ENCODE results near the gene RC3H1. TPM values are rescaled to one million over a fixed set of nuclear protein-coding genes. Genes with fewer than 3 reads are reported as not detected.

The RC3H1 gene
- total and polyA plus RNA-seq, 5 donors from 2014 or later, result 2.8 to 54.7 (median 5.9) TPM

DNA sequence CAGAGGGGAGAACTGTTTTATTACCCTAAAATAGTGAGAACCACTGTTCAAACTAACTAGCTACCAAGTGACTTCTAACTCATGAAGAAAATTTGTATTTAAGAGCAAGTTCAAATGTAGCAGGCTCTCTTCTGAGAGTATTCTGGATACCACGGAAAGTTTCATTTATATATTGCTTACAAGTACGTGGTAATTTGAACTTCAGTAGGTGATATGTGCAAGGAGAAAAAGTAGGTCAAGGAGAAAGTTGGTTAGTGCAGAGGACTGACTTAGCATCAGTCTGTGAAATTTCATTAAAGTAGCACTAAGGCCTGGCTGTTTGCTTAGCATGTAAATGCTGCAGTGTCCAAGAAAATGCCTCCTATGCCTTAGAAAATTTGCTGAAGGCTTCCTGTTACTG, 121.7 kb downstream of the RC3H1 start:
- H3K4me1 Mint-ChIP-seq, result peaks cover 11 to 22% (median 14%) of the 10 kb centered on the region in 4 donors
- Histone ChIP-seq H3K9me3 (ENCODE audit: control insufficient read depth in 2 of 2, low read length in 2 of 2) (no peaks in the 10 kb centered on the region), H3K4me1 (ENCODE audit: control insufficient read depth, insufficient read depth, low read length, poor library complexity, severe bottlenecking) (no peaks in the 10 kb centered on the region), H3K36me3 (ENCODE audit: control insufficient read depth, insufficient read depth, low read length) (no peaks in the 10 kb centered on the region), H3K4me3 (ENCODE audit: low read depth, low read length) (no peak overlapping the region), H3K27me3 (ENCODE audit: control insufficient read depth, insufficient read depth, low read length) (no peaks in the 10 kb centered on the region), H3K27ac (ENCODE audit: insufficient read depth, low read length, poor library complexity, severe bottlenecking) (no peak overlapping the region)
- peaks cover 17% of the 10 kb centered on the region for H3K36me3 Mint-ChIP-seq
- H3K27me3 Mint-ChIP-seq, result no peaks in the 10 kb centered on the region
- peaks cover 0 to 2% (median 0%) of the 10 kb centered on the region in 7 donors for H3K9me3 Mint-ChIP-seq
- DNase-seq (no peak), ATAC-seq (ENCODE audit: low read depth in 2 of 2) (no peak)
- H3K4me3 Mint-ChIP-seq, result no peak overlapping the region
- H3K27ac Mint-ChIP-seq, result peak overlapping the region in 1 of 3 donors; percentile 21

GRCh38 chr1:173894189-173894588, 128.0 kb downstream of the RC3H1 start:
- peaks cover 12 to 21% (median 20%) of the 10 kb centered on the region in 4 donors for H3K4me1 Mint-ChIP-seq
- no peak for DNase-seq
- no peaks in the 10 kb centered on the region for H3K27me3 Mint-ChIP-seq
- H3K27me3 ChIP-seq (ENCODE audit: control insufficient read depth, insufficient read depth, low read length), result no peaks in the 10 kb centered on the region
- H3K4me1 ChIP-seq (ENCODE audit: control insufficient read depth, insufficient read depth, low read length, poor library complexity, severe bottlenecking), result no peaks in the 10 kb centered on the region
- H3K27ac ChIP-seq (ENCODE audit: insufficient read depth, low read length, poor library complexity, severe bottlenecking), result no peak overlapping the region
- H3K4me3 ChIP-seq (ENCODE audit: low read depth, low read length), result no peak overlapping the region
- H3K4me3 Mint-ChIP-seq, result no peak overlapping the region
- peaks cover 8% of the 10 kb centered on the region for H3K36me3 ChIP-seq (ENCODE audit: control insufficient read depth, insufficient read depth, low read length)
- no peak for ATAC-seq (ENCODE audit: low read depth in 2 of 2)
- H3K9me3 Mint-ChIP-seq, result no peaks in the 10 kb centered on the region
- H3K27ac Mint-ChIP-seq, result no peak overlapping the region
- peaks cover 37% of the 10 kb centered on the region for H3K36me3 Mint-ChIP-seq
- H3K9me3 ChIP-seq (ENCODE audit: control insufficient read depth in 2 of 2, low read length in 2 of 2), result no peaks in the 10 kb centered on the region

DNA sequence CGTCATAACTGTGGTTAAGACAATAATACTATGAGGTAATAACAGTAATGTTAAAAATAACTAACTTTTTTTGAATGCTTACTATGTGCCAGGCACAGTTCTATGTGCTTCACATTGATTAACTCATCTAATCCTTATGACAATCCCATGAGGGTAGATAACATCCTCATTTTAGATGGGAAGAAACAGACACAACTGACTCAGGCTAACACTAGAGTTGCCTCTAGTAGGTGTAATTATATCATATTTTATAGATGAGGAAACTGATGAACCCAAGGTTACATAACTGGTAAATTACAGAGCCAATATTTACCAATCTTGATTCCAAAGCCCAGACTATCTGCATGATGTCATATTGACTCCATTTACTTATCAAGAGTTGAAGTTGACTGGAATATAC, 128.5 kb downstream of the RC3H1 start:
- Mint-ChIP-seq H3K4me3 (no peak overlapping the region), H3K9me3 (no peaks in the 10 kb centered on the region), H3K27me3 (no peaks in the 10 kb centered on the region), H3K4me1 (peaks cover 9 to 24% (median 16%) of the 10 kb centered on the region in 4 donors), H3K27ac (no peak overlapping the region), H3K36me3 (peaks cover 39% of the 10 kb centered on the region)
- Histone ChIP-seq H3K27ac (ENCODE audit: insufficient read depth, low read length, poor library complexity, severe bottlenecking) (no peak overlapping the region), H3K9me3 (ENCODE audit: control insufficient read depth in 2 of 2, low read length in 2 of 2) (no peaks in the 10 kb centered on the region), H3K4me3 (ENCODE audit: low read depth, low read length) (no peak overlapping the region), H3K4me1 (ENCODE audit: control insufficient read depth, insufficient read depth, low read length, poor library complexity, severe bottlenecking) (no peaks in the 10 kb centered on the region), H3K27me3 (ENCODE audit: control insufficient read depth, insufficient read depth, low read length) (no peaks in the 10 kb centered on the region), H3K36me3 (ENCODE audit: control insufficient read depth, insufficient read depth, low read length) (peaks cover 8% of the 10 kb centered on the region)
- DNase-seq, result no peak
- no peak for ATAC-seq (ENCODE audit: low read depth in 2 of 2)

GRCh38 chr1:173889885-173890284, 132.3 kb downstream of the RC3H1 start:
- H3K4me1 Mint-ChIP-seq, result peaks cover 16 to 45% (median 25%) of the 10 kb centered on the region in 4 donors

GRCh38 chr1:173888749-173889148, 133.4 kb downstream of the RC3H1 start:
- peak overlapping the region in 1 of 3 donors; percentile 22 for H3K27ac Mint-ChIP-seq
- no peak overlapping the region for H3K4me3 ChIP-seq (ENCODE audit: low read depth, low read length)
- no peaks in the 10 kb centered on the region for H3K4me1 ChIP-seq (ENCODE audit: control insufficient read depth, insufficient read depth, low read length, poor library complexity, severe bottlenecking)
- H3K9me3 Mint-ChIP-seq, result no peaks in the 10 kb centered on the region
- H3K36me3 Mint-ChIP-seq, result peaks cover 57% of the 10 kb centered on the region
- H3K27me3 Mint-ChIP-seq, result no peaks in the 10 kb centered on the region
- ATAC-seq (ENCODE audit: low read depth in 2 of 2) (no peak), DNase-seq (no peak)
- no peak overlapping the region for H3K4me3 Mint-ChIP-seq
- peaks cover 12 to 39% (median 25%) of the 10 kb centered on the region in 4 donors for H3K4me1 Mint-ChIP-seq
- peaks cover 33% of the 10 kb centered on the region for H3K36me3 ChIP-seq (ENCODE audit: control insufficient read depth, insufficient read depth, low read length)
- no peaks in the 10 kb centered on the region for H3K27me3 ChIP-seq (ENCODE audit: control insufficient read depth, insufficient read depth, low read length)
- no peaks in the 10 kb centered on the region for H3K9me3 ChIP-seq (ENCODE audit: control insufficient read depth in 2 of 2, low read length in 2 of 2)
- H3K27ac ChIP-seq (ENCODE audit: insufficient read depth, low read length, poor library complexity, severe bottlenecking), result no peak overlapping the region

More at GRCh38 chr1:173889885-173890284, 132.3 kb downstream of the RC3H1 start:
- Mint-ChIP-seq H3K4me3 (no peak overlapping the region), H3K36me3 (peaks cover 63% of the 10 kb centered on the region), H3K27ac (no peak overlapping the region), H3K27me3 (no peaks in the 10 kb centered on the region), H3K9me3 (no peaks in the 10 kb centered on the region)
- ATAC-seq (ENCODE audit: low read depth in 2 of 2) (no peak), DNase-seq (no peak)
- Histone ChIP-seq H3K27me3 (ENCODE audit: control insufficient read depth, insufficient read depth, low read length) (no peaks in the 10 kb centered on the region), H3K4me1 (ENCODE audit: control insufficient read depth, insufficient read depth, low read length, poor library complexity, severe bottlenecking) (no peaks in the 10 kb centered on the region), H3K36me3 (ENCODE audit: control insufficient read depth, insufficient read depth, low read length) (peaks cover 35% of the 10 kb centered on the region), H3K4me3 (ENCODE audit: low read depth, low read length) (no peak overlapping the region), H3K27ac (ENCODE audit: insufficient read depth, low read length, poor library complexity, severe bottlenecking) (no peak overlapping the region), H3K9me3 (ENCODE audit: control insufficient read depth in 2 of 2, low read length in 2 of 2) (no peaks in the 10 kb centered on the region)

DNA sequence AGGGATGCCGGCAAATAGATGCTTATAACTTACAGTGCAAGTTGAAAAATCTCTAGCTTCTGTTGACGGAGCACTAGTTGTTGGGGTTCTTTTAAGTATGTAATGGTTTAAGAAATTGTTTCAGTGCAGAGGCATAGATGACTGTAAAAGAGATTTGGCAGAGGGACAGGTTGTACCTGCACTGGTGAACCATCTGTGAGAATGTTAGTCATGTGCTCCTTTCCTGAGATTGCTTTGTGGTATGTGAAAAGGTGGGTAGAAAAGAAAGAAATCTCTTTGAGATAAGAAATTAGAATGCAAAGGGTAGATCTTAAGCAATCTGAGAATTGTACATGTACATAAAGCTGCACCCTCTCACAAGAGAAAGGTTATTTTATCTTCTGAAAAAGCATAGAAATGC, 134.5 kb downstream of the RC3H1 start:
- H3K4me1 ChIP-seq (ENCODE audit: control insufficient read depth, insufficient read depth, low read length, poor library complexity, severe bottlenecking), result no peaks in the 10 kb centered on the region
- no peak overlapping the region for H3K4me3 ChIP-seq (ENCODE audit: low read depth, low read length)
- peaks cover 34% of the 10 kb centered on the region for H3K36me3 ChIP-seq (ENCODE audit: control insufficient read depth, insufficient read depth, low read length)
- Mint-ChIP-seq H3K27ac (peak overlapping the region in 2 of 3 donors; percentile 0 to 38), H3K9me3 (no peaks in the 10 kb centered on the region), H3K4me1 (peaks cover 12 to 37% (median 25%) of the 10 kb centered on the region in 4 donors), H3K4me3 (no peak overlapping the region), H3K36me3 (peaks cover 55% of the 10 kb centered on the region), H3K27me3 (no peaks in the 10 kb centered on the region)
- DNase-seq (no peak), ATAC-seq (ENCODE audit: low read depth in 2 of 2) (no peak)
- H3K9me3 ChIP-seq (ENCODE audit: control insufficient read depth in 2 of 2, low read length in 2 of 2), result no peaks in the 10 kb centered on the region
- H3K27ac ChIP-seq (ENCODE audit: insufficient read depth, low read length, poor library complexity, severe bottlenecking), result no peak overlapping the region
- H3K27me3 ChIP-seq (ENCODE audit: control insufficient read depth, insufficient read depth, low read length), result no peaks in the 10 kb centered on the region

DNA sequence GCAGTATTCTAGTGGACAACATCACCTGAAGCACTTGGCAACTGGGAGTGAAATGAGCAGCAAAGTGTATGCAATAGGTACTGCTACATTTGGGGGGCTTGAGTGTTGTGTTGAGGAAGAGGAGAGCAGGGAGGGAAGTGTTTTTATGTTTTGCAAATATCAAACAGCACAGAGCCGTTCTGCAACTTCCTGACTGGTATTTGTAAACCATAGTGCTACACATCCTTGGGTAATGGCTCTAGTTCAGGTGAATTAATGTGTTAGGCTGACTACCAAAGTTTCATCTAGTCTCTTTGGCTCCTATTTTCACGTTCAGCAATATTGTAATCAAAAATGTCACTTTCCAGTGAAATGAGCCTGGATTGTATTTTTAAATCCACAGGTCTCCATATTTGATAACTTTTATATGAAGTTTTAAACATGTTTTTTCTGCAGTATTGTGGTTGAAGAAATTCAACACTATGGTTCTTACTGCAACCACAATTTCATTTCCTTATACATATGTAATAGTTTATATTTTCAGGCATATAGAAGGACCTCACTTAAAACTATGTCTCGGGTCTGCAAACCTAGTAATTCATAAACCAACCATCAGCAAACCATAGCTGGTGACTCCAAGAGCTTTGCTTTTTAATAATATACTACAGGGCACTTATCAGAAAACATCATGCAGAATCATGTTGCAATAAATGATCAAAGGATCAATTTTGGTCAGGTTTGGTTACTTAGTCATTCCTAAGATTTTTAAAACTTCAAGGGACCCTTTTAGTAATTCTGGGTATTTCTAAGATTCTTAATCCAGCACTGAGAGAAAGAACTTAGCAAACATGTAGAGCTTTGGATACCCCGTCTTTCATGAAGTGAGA, 135.2 kb downstream of the RC3H1 start:
- ATAC-seq (ENCODE audit: low read depth in 2 of 2), result no peak
- no peaks in the 10 kb centered on the region for H3K9me3 Mint-ChIP-seq
- peak overlapping the region in 1 of 3 donors; percentile 0 for H3K27ac Mint-ChIP-seq
- H3K27ac ChIP-seq (ENCODE audit: insufficient read depth, low read length, poor library complexity, severe bottlenecking), result no peak overlapping the region
- no peaks in the 10 kb centered on the region for H3K9me3 ChIP-seq (ENCODE audit: control insufficient read depth in 2 of 2, low read length in 2 of 2)
- H3K4me3 Mint-ChIP-seq, result no peak overlapping the region
- H3K4me1 ChIP-seq (ENCODE audit: control insufficient read depth, insufficient read depth, low read length, poor library complexity, severe bottlenecking), result no peaks in the 10 kb centered on the region
- DNase-seq, result no peak
- H3K27me3 Mint-ChIP-seq, result no peaks in the 10 kb centered on the region
- no peak overlapping the region for H3K4me3 ChIP-seq (ENCODE audit: low read depth, low read length)
- peaks cover 34% of the 10 kb centered on the region for H3K36me3 ChIP-seq (ENCODE audit: control insufficient read depth, insufficient read depth, low read length)
- H3K27me3 ChIP-seq (ENCODE audit: control insufficient read depth, insufficient read depth, low read length), result no peaks in the 10 kb centered on the region
- H3K36me3 Mint-ChIP-seq, result peaks cover 51% of the 10 kb centered on the region
- peaks cover 9 to 36% (median 25%) of the 10 kb centered on the region in 4 donors for H3K4me1 Mint-ChIP-seq

- no peaks in the 10 kb centered on the region for H3K9me3 ChIP-seq (ENCODE audit: control insufficient read depth in 2 of 2, low read length in 2 of 2)
- no peak overlapping the region for H3K27ac ChIP-seq (ENCODE audit: insufficient read depth, low read length, poor library complexity, severe bottlenecking)
- no peak overlapping the region for H3K4me3 Mint-ChIP-seq
- H3K27me3 ChIP-seq (ENCODE audit: control insufficient read depth, insufficient read depth, low read length), result no peaks in the 10 kb centered on the region
- H3K36me3 Mint-ChIP-seq, result peaks cover 45% of the 10 kb centered on the region
- H3K4me3 ChIP-seq (ENCODE audit: low read depth, low read length), result no peak overlapping the region
- no peaks in the 10 kb centered on the region for H3K9me3 Mint-ChIP-seq
- H3K4me1 Mint-ChIP-seq, result peaks cover 10 to 30% (median 15%) of the 10 kb centered on the region in 4 donors
- H3K36me3 ChIP-seq (ENCODE audit: control insufficient read depth, insufficient read depth, low read length), result peaks cover 32% of the 10 kb centered on the region
- ATAC-seq (ENCODE audit: low read depth in 2 of 2), result no peak
- H3K4me1 ChIP-seq (ENCODE audit: control insufficient read depth, insufficient read depth, low read length, poor library complexity, severe bottlenecking), result no peaks in the 10 kb centered on the region
- H3K27me3 Mint-ChIP-seq, result no peaks in the 10 kb centered on the region
- H3K27ac Mint-ChIP-seq, result no peak overlapping the region
- DNase-seq, result no peak
Measured at GRCh38 chr1:173884701-173885100, 137.5 kb downstream of the RC3H1 start.
